GM23248 (cell line): ENCODE measurements around the gene IGSF21. TPM values are rescaled to one million over a fixed set of nuclear protein-coding genes. Genes with fewer than 3 reads are reported as not detected.

ENCODE experiments used
- DNase-seq: peaks from one replicate; pipeline ENCODE4 v3.0.0-alpha.2; 2015
- H2AFZ ChIP-seq: fragments of 200-600 bp; sonication (generic); 2 replicates; pipeline ENCODE4 v1.6.1; 2016; ENCODE audit warnings: antibody characterized with exemption
- H3F3A ChIP-seq: fragments of 200-600 bp; sonication (generic); 2 replicates; pipeline ENCODE4 v1.6.1; 2016; ENCODE audit warnings: mild to moderate bottlenecking, antibody characterized with exemption, mixed run types; ENCODE audit not compliant: insufficient read depth
- H3K27ac ChIP-seq: fragments of 200-600 bp; sonication (generic); 2 replicates; pipeline ENCODE4 v1.5.1; 2016; ENCODE audit warnings: mild to moderate bottlenecking
- H3K27me3 ChIP-seq: fragments of 200-600 bp; sonication (generic); replicated peaks from 2 replicates; pipeline ENCODE4 v1.6.1; 2016; ENCODE audit warnings: mild to moderate bottlenecking; ENCODE audit not compliant: insufficient read depth
- H3K36me3 ChIP-seq: fragments of 200-600 bp; sonication (generic); 2 replicates; pipeline ENCODE4 v1.6.1; 2016; ENCODE audit warnings: low read depth, mild to moderate bottlenecking
- H3K4me1 ChIP-seq: fragments of 200-600 bp; sonication (generic); 2 replicates; pipeline ENCODE4 v1.6.1; 2016; ENCODE audit warnings: mild to moderate bottlenecking; ENCODE audit not compliant: insufficient read depth
- H3K4me2 ChIP-seq: fragments of 200-600 bp; sonication (generic); one replicate; pipeline ENCODE4 v1.6.1; 2016; ENCODE audit warnings: mild to moderate bottlenecking; ENCODE audit not compliant: unreplicated experiment
- H3K4me3 ChIP-seq: fragments of 200-600 bp; sonication (generic); 2 replicates; pipeline ENCODE4 v1.5.1; 2016; ENCODE audit warnings: mild to moderate bottlenecking
- H3K79me2 ChIP-seq: fragments of 200-600 bp; sonication (generic); 2 replicates; pipeline ENCODE4 v1.6.1; 2016; ENCODE audit warnings: mild to moderate bottlenecking; ENCODE audit not compliant: insufficient read depth
- H3K9ac ChIP-seq: fragments of 200-600 bp; sonication (generic); 2 replicates; pipeline ENCODE4 v1.6.1; 2016; ENCODE audit warnings: mild to moderate bottlenecking
- H3K9me2 ChIP-seq: fragments of 200-600 bp; sonication (generic); 2 replicates; pipeline ENCODE4 v1.6.1; 2016; ENCODE audit warnings: mixed run types, mild to moderate bottlenecking, moderate library complexity; ENCODE audit not compliant: insufficient read depth
- H3K9me3 ChIP-seq: fragments of 200-600 bp; sonication (generic); one replicate; pipeline ENCODE4 v1.6.1; 2017; ENCODE audit warnings: low read depth
- H4K20me1 ChIP-seq: fragments of 200-600 bp; sonication (generic); 2 replicates; pipeline ENCODE4 v1.6.0; 2016; ENCODE audit not compliant: insufficient read depth
- EZH2 ChIP-seq: fragments of 200-600 bp; sonication (generic); IDR thresholded peaks from 2 replicates; pipeline ENCODE4 v1.6.1; 2018; ENCODE audit warnings: antibody characterized with exemption, mild to moderate bottlenecking; ENCODE audit not compliant: insufficient read depth, poor library complexity, severe bottlenecking
- EZH2phosphoT487 ChIP-seq: fragments of 200-600 bp; sonication (generic); IDR thresholded peaks from 2 replicates; pipeline ENCODE4 v1.6.1; 2018; ENCODE audit warnings: antibody characterized with exemption, moderate library complexity, mild to moderate bottlenecking, low read depth; ENCODE audit not compliant: insufficient read depth
- WGBS, 2 experiments: methylation state at CpG; one replicate each; pipeline ENCODE4 v1.1.6; 2015 to 2017; ENCODE audit warnings: low lambda C conversion rate in 2 of 2, low coverage in 1 of 2; ENCODE audit errors: missing lambda C conversion rate in 2 of 2; 5-methylcytosine and 5-hydroxymethylcytosine counted together
- in situ Hi-C: fragments of 300-500 bp; cut with MboI; formaldehyde crosslinking; loops from 2 replicates; pipeline ENCODE4 v1.15.0; 2020
- polyA plus RNA-seq: library from polyadenylated mRNA; unstranded; fragments of >200 nt; fragmentation: Nextera tagmentation; extraction: Ambion mirVana; gene quantifications from 2 replicates; pipeline ENCODE4 v1.2.1, GENCODE V29; 2016
- total RNA-seq: library from RNA; depleted of rRNA; stranded (reverse); fragments of >200 nt; shearing (Covaris generic); gene quantifications from 2 replicates; pipeline ENCODE4 v1.2.3, GENCODE V29; 2014

IGSF21 gene
- total and polyA plus RNA-seq, 2 experiments from 2014 or later, result not detected

GRCh38 chr1:18141661-18142060 lies 34.1 kb downstream of the IGSF21 start:
- TF ChIP-seq EZH2 (no peak), EZH2phosphoT487 (no peak)
- H3K4me3 ChIP-seq, result no peak overlapping the region

GRCh38 chr1:18142471-18142870 lies 34.9 kb downstream of the IGSF21 start:
- DNase-seq, result no peak
- 76 to 78% methylated on average over 6 of the region's 6 CpGs for WGBS, 2 experiments
- in situ Hi-C loops, result no loop called here
- Histone ChIP-seq H3K27me3 (no peaks in the 10 kb centered on the region; the same call in 1 of the 2 replicates), H3K4me1 (no peaks in the 10 kb centered on the region), H2AFZ (no peak overlapping the region), H3K9me2 (no peaks in the 10 kb centered on the region), H3K4me3 (no peak overlapping the region), H3K4me2 (no peak overlapping the region), H3K9ac (no peak overlapping the region), H3K27ac (no peak overlapping the region), H3K9me3 (no peaks in the 10 kb centered on the region), H3F3A (no peaks in the 10 kb centered on the region), H4K20me1 (no peaks in the 10 kb centered on the region), H3K36me3 (no peaks in the 10 kb centered on the region), H3K79me2 (no peaks in the 10 kb centered on the region)
- TF ChIP-seq EZH2, result no peak
- TF ChIP-seq EZH2phosphoT487, result no peak

More at GRCh38 chr1:18141661-18142060, 34.1 kb downstream of the IGSF21 start:
- H3K9me3 ChIP-seq, result no peaks in the 10 kb centered on the region
- no peaks in the 10 kb centered on the region for H3K36me3 ChIP-seq
- WGBS, 2 experiments, result 62% methylated on average over 6 of the region's 6 CpGs
- H3K4me2 ChIP-seq, result no peak overlapping the region
- H3K9ac ChIP-seq, result no peak overlapping the region
- H3K27ac ChIP-seq, result no peak overlapping the region
- H4K20me1 ChIP-seq, result no peaks in the 10 kb centered on the region
- H3K27me3 ChIP-seq, result no peaks in the 10 kb centered on the region; the same call in 1 of the 2 replicates
- no peaks in the 10 kb centered on the region for H3F3A ChIP-seq
- H3K79me2 ChIP-seq, result no peaks in the 10 kb centered on the region
- H3K9me2 ChIP-seq, result no peaks in the 10 kb centered on the region
- no peak for DNase-seq
- in situ Hi-C loops, result no loop called here
- no peaks in the 10 kb centered on the region for H3K4me1 ChIP-seq
- H2AFZ ChIP-seq, result no peak overlapping the region

GRCh38 chr1:18142969-18143368 lies 35.4 kb downstream of the IGSF21 start:
- no peak overlapping the region for H3K9ac ChIP-seq
- H3K4me2 ChIP-seq, result no peak overlapping the region
- no peaks in the 10 kb centered on the region for H3F3A ChIP-seq
- in situ Hi-C loops, result no loop called here
- no peak overlapping the region for H3K27ac ChIP-seq
- H4K20me1 ChIP-seq, result no peaks in the 10 kb centered on the region
- no peaks in the 10 kb centered on the region for H3K79me2 ChIP-seq
- DNase-seq, result no peak
- WGBS, 2 experiments, result 68 to 74% methylated on average over 8 of the region's 8 CpGs
- no peak overlapping the region for H2AFZ ChIP-seq
- no peak overlapping the region for H3K4me3 ChIP-seq
- no peaks in the 10 kb centered on the region for H3K36me3 ChIP-seq
- H3K27me3 ChIP-seq, result no peaks in the 10 kb centered on the region; the same call in 1 of the 2 replicates
- TF ChIP-seq EZH2phosphoT487, result no peak
- TF ChIP-seq EZH2, result no peak
- no peaks in the 10 kb centered on the region for H3K9me3 ChIP-seq
- H3K4me1 ChIP-seq, result no peaks in the 10 kb centered on the region
- H3K9me2 ChIP-seq, result no peaks in the 10 kb centered on the region

- 55 to 58% methylated on average over 5 to 6 of the region's 6 CpGs for WGBS, 2 experiments
- H3K27me3 ChIP-seq, result no peaks in the 10 kb centered on the region
- H3K4me2 ChIP-seq, result no peak overlapping the region
- H4K20me1 ChIP-seq, result no peaks in the 10 kb centered on the region
- in situ Hi-C loops, result no loop called here
- no peak overlapping the region for H3K27ac ChIP-seq
- H3K9me2 ChIP-seq, result no peaks in the 10 kb centered on the region
- no peaks in the 10 kb centered on the region for H3K4me1 ChIP-seq
- no peaks in the 10 kb centered on the region for H3K9me3 ChIP-seq
- H3F3A ChIP-seq, result no peaks in the 10 kb centered on the region
- H3K9ac ChIP-seq, result no peak overlapping the region
- no peaks in the 10 kb centered on the region for H3K36me3 ChIP-seq
- H3K4me3 ChIP-seq, result no peak overlapping the region
- no peak for TF ChIP-seq EZH2phosphoT487
- no peak for TF ChIP-seq EZH2
- no peaks in the 10 kb centered on the region for H3K79me2 ChIP-seq
- DNase-seq, result no peak
- H2AFZ ChIP-seq, result no peak overlapping the region
Measured at GRCh38 chr1:18144062-18144461, 36.5 kb downstream of the IGSF21 start.
